Middle frontal gyrus (tissue), 1 donor: ENCODE results near the gene UCMA.
"Not testable (repeated sequence)": the region's sequence is repeated elsewhere in the genome, so short reads cannot be mapped to it uniquely, and the experiment has no call there.

ENCODE experiments used
- DNase-seq: peaks from one replicate; pipeline ENCODE4 v3.0.0-alpha.2; 2015; ENCODE audit warnings: low spot score; ENCODE audit errors: extremely low spot score

Gene UCMA

GRCh38 chr10:13234172-13234571 is at the start of gene UCMA:
UCMA (minus strand) TSS chr10:13234374; CDS start chr10:13234258, 116 bp downstream.
- no peak for DNase-seq

GRCh38 chr10:13282348-13282747 is 48.2 kb upstream of the UCMA start:
- not testable (repeated sequence) for DNase-seq

GRCh38 chr10:13276749-13277365 is 42.7 kb upstream of the UCMA start:
- DNase-seq: no peak

GRCh38 chr10:13276146-13276545 is 42.0 kb upstream of the UCMA start:
- DNase-seq: not testable (repeated sequence)

GRCh38 chr10:13272164-13272571 is 38.0 kb upstream of the UCMA start:
- DNase-seq: peak; percentile 55

GRCh38 chr10:13271552-13272163 is 37.5 kb upstream of the UCMA start:
- no peak for DNase-seq

- no peak for DNase-seq
Observed at GRCh38 chr10:13270877-13271551, 36.8 kb upstream of the UCMA start.

GRCh38 chr10:13268841-13269240 is 34.7 kb upstream of the UCMA start:
- DNase-seq: no peak

- DNase-seq: no peak
Observed at GRCh38 chr10:13268310-13268709, 34.1 kb upstream of the UCMA start.

GRCh38 chr10:13263591-13263990 is 29.4 kb upstream of the UCMA start:
- DNase-seq: no peak

- DNase-seq: no peak
Observed at GRCh38 chr10:13262433-13262832, 28.3 kb upstream of the UCMA start.

- no peak for DNase-seq
Observed at GRCh38 chr10:13257621-13258140, 23.5 kb upstream of the UCMA start.

- DNase-seq: no peak
Observed at GRCh38 chr10:13256627-13257026, 22.5 kb upstream of the UCMA start.

GRCh38 chr10:13253726-13254125 is 19.6 kb upstream of the UCMA start:
- no peak for DNase-seq

GRCh38 chr10:13247784-13248183 is 13.6 kb upstream of the UCMA start:
- DNase-seq: no peak

- no peak for DNase-seq
Observed at GRCh38 chr10:13247246-13247645, 13.1 kb upstream of the UCMA start.

- not testable (repeated sequence) for DNase-seq
Observed at GRCh38 chr10:13242260-13242659, 8.1 kb upstream of the UCMA start.

- DNase-seq: no peak
Observed at GRCh38 chr10:13241613-13242012, 7.4 kb upstream of the UCMA start.

- DNase-seq: no peak
Observed at GRCh38 chr10:13239923-13240322, 5.7 kb upstream of the UCMA start.

- DNase-seq: no peak
Observed at GRCh38 chr10:13238271-13239077, 4.3 kb upstream of the UCMA start.

GRCh38 chr10:13236638-13237037 is 2.5 kb upstream of the UCMA start:
- no peak for DNase-seq

- DNase-seq: not testable (repeated sequence)
Observed at GRCh38 chr10:13234736-13235135, 562 bp upstream of the UCMA start.
